WTC11 (cell line): Measurements from ENCODE around the gene GRIP2. TPM values are rescaled to one million over a fixed set of nuclear protein-coding genes. Genes with fewer than 3 reads are reported as not detected.

Experiments used
- ATAC-seq: fragments of 200-7000 bp; cut with Tn5 transposase; 2 replicates; pipeline ENCODE4 v1.10.0; 2021; ENCODE audit warnings: mild to moderate bottlenecking, moderate library complexity
- CTCF ChIA-PET: fragments of 300-600 bp; sonication (Branson Sonifier 250); formaldehyde crosslinking; loops from one replicate; lab custom pipeline; 2021; ENCODE audit warnings: antibody characterized with exemption; lab: Charles Lee
- POLR2A ChIA-PET: fragments of 350-600 bp; sonication (Branson Sonifier 250); formaldehyde crosslinking; loops from one replicate; lab custom pipeline; 2021; ENCODE audit warnings: antibody characterized with exemption; lab: Charles Lee
- DNase-seq: peaks from one replicate; pipeline ENCODE4 v3.0.0; 2021; ENCODE audit warnings: low spot score
- H3K27ac Mint-ChIP-seq: 2 replicates; pipeline ENCODE4 v1.8.0; 2021; ENCODE audit warnings: mixed read lengths
- H3K27me3 Mint-ChIP-seq: 2 replicates; pipeline ENCODE4 v1.8.0; 2021; ENCODE audit warnings: low read depth, mild to moderate bottlenecking, moderate library complexity, mixed read lengths
- H3K36me3 Mint-ChIP-seq: 2 replicates; pipeline ENCODE4 v1.8.0; 2021; ENCODE audit warnings: mixed read lengths
- H3K4me1 Mint-ChIP-seq: 2 replicates; pipeline ENCODE4 v1.8.0; 2022; ENCODE audit warnings: mixed read lengths
- H3K4me3 Mint-ChIP-seq: 2 replicates; pipeline ENCODE4 v1.8.0; 2021; ENCODE audit warnings: mild to moderate bottlenecking, moderate library complexity, mixed read lengths
- H3K9me3 Mint-ChIP-seq: 2 replicates; pipeline ENCODE4 v1.8.0; 2021; ENCODE audit warnings: mixed read lengths
- AFF4 ChIP-seq: sonication (generic); formaldehyde crosslinking; IDR thresholded peaks from 2 replicates; pipeline ENCODE4 v1.8.1; 2023; ENCODE audit warnings: mild to moderate bottlenecking, missing genetic modification reagents, borderline replicate concordance
- AR ChIP-seq: fragments of 250-450 bp; sonication (Bioruptor Pico); IDR thresholded peaks from 2 replicates; pipeline ENCODE4 v1.9.0; 2021; ENCODE audit warnings: mild to moderate bottlenecking
- ATF6 ChIP-seq: sonication (generic); formaldehyde crosslinking; IDR thresholded peaks from 2 replicates; pipeline ENCODE4 v1.8.1; 2023; ENCODE audit warnings: mild to moderate bottlenecking, missing genetic modification reagents
- CBFB ChIP-seq: sonication (generic); formaldehyde crosslinking; IDR thresholded peaks from 2 replicates; pipeline ENCODE4 v1.8.1; 2022; ENCODE audit warnings: mild to moderate bottlenecking, low read depth, missing genetic modification reagents
- EMX1 ChIP-seq: fragments of 250-450 bp; sonication (Bioruptor Pico); IDR thresholded peaks from 2 replicates; pipeline ENCODE4 v1.8.0; 2021; ENCODE audit warnings: mild to moderate bottlenecking
- GABPB1 ChIP-seq: sonication (generic); formaldehyde crosslinking; IDR thresholded peaks from 2 replicates; pipeline ENCODE4 v1.8.1; 2023; ENCODE audit warnings: mild to moderate bottlenecking, missing genetic modification reagents
- GRHL2 ChIP-seq: fragments of 250-450 bp; sonication (Bioruptor Pico); IDR thresholded peaks from 2 replicates; pipeline ENCODE4 v1.8.0; 2022; ENCODE audit warnings: mild to moderate bottlenecking, moderate library complexity; ENCODE audit not compliant: insufficient replicate concordance, severe bottlenecking
- GTF2I ChIP-seq: fragments of 250-450 bp; sonication (Bioruptor Pico); conservative IDR thresholded peaks from 2 replicates; pipeline ENCODE4 v1.4.0; 2021; ENCODE audit warnings: mild to moderate bottlenecking
- KAT7 ChIP-seq: sonication (generic); formaldehyde crosslinking; IDR thresholded peaks from 2 replicates; pipeline ENCODE4 v1.8.1; 2023; ENCODE audit warnings: missing genetic modification reagents, mild to moderate bottlenecking, borderline replicate concordance
- NFE2L1 ChIP-seq: sonication (generic); formaldehyde crosslinking; IDR thresholded peaks from 2 replicates; pipeline ENCODE4 v1.8.1; 2023; ENCODE audit warnings: missing genetic modification reagents
- NR1H2 ChIP-seq: sonication (generic); formaldehyde crosslinking; IDR thresholded peaks from 2 replicates; pipeline ENCODE4 v1.9.0; 2021; ENCODE audit warnings: mild to moderate bottlenecking, moderate library complexity, missing genetic modification reagents
- NR2C2 ChIP-seq: sonication (generic); formaldehyde crosslinking; IDR thresholded peaks from 2 replicates; pipeline ENCODE4 v1.8.0; 2022; ENCODE audit warnings: mild to moderate bottlenecking, missing genetic modification reagents
- RORB ChIP-seq: fragments of 250-450 bp; sonication (Bioruptor Pico); IDR thresholded peaks from 2 replicates; pipeline ENCODE4 v1.9.0; 2021; ENCODE audit warnings: mild to moderate bottlenecking
- SP1 ChIP-seq: sonication (generic); formaldehyde crosslinking; conservative IDR thresholded peaks from 2 replicates; pipeline ENCODE4 v1.8.1; 2022; ENCODE audit warnings: missing genetic modification reagents
- TCF7 ChIP-seq: sonication (generic); formaldehyde crosslinking; IDR thresholded peaks from 2 replicates; pipeline ENCODE4 v1.8.0; 2022; ENCODE audit warnings: mild to moderate bottlenecking, low read depth, missing genetic modification reagents, moderate library complexity
- ZBTB21 ChIP-seq: sonication (generic); formaldehyde crosslinking; IDR thresholded peaks from 2 replicates; pipeline ENCODE4 v1.8.1; 2023; ENCODE audit warnings: mild to moderate bottlenecking, missing genetic modification reagents, borderline replicate concordance
- ZNF121 ChIP-seq: sonication (generic); formaldehyde crosslinking; IDR thresholded peaks from 2 replicates; pipeline ENCODE4 v1.8.0; 2023; ENCODE audit warnings: missing genetic modification reagents
- ZNF263 ChIP-seq: sonication (generic); formaldehyde crosslinking; IDR thresholded peaks from 2 replicates; pipeline ENCODE4 v1.8.1; 2022; ENCODE audit warnings: low read depth, mild to moderate bottlenecking, moderate library complexity, missing genetic modification reagents
- ZNF396 ChIP-seq: fragments of 250-450 bp; sonication (Bioruptor Pico); IDR thresholded peaks from 2 replicates; pipeline ENCODE4 v1.8.0; 2021; ENCODE audit warnings: mild to moderate bottlenecking, moderate library complexity, borderline replicate concordance
- ZNF416 ChIP-seq: fragments of 250-450 bp; sonication (Bioruptor Pico); IDR thresholded peaks from 2 replicates; pipeline ENCODE4 v1.9.0; 2021; ENCODE audit warnings: mild to moderate bottlenecking, inconsistent platforms
- ZNF423 ChIP-seq: fragments of 250-450 bp; sonication (Bioruptor Pico); IDR thresholded peaks from 2 replicates; pipeline ENCODE4 v2.1.2; 2022; ENCODE audit warnings: mild to moderate bottlenecking, moderate library complexity
- ZNF671 ChIP-seq: fragments of 250-450 bp; sonication (Bioruptor Pico); IDR thresholded peaks from 2 replicates; pipeline ENCODE4 v1.8.0; 2021; ENCODE audit warnings: mild to moderate bottlenecking
- total RNA-seq: library from RNA; stranded (reverse); gene quantifications from 3 replicates; pipeline ENCODE4 v1.2.3, GENCODE V29; 2021
- TF ChIP-seq, protein P1 (sequence below): sonication (generic); formaldehyde crosslinking; IDR thresholded peaks from 2 replicates; pipeline ENCODE4 v1.8.0; 2023; ENCODE audit warnings: mild to moderate bottlenecking, missing genetic modification reagents
- TF ChIP-seq, protein P2 (sequence below): fragments of 200-600 bp; IDR thresholded peaks from 2 replicates; pipeline ENCODE4 v1.8.0; 2022; ENCODE audit warnings: antibody characterized with exemption

GRIP2 gene
- total RNA-seq, 1 experiment from 2014 or later: 12.0 TPM

GRCh38 chr3:14490255-14490654, 49.9 kb downstream of the GRIP2 start:
- TF ChIP-seq GTF2I (CRISPR knock-in tag): no peak
- TF ChIP-seq GRHL2 (CRISPR knock-in tag): no peak
- no peak for TF ChIP-seq CBFB (CRISPR knock-in tag)
- no peak for TF ChIP-seq TCF7 (CRISPR knock-in tag)
- no peak for TF ChIP-seq ZNF416
- TF ChIP-seq ZNF423 (CRISPR knock-in tag): no peak
- TF ChIP-seq, protein P1, sequence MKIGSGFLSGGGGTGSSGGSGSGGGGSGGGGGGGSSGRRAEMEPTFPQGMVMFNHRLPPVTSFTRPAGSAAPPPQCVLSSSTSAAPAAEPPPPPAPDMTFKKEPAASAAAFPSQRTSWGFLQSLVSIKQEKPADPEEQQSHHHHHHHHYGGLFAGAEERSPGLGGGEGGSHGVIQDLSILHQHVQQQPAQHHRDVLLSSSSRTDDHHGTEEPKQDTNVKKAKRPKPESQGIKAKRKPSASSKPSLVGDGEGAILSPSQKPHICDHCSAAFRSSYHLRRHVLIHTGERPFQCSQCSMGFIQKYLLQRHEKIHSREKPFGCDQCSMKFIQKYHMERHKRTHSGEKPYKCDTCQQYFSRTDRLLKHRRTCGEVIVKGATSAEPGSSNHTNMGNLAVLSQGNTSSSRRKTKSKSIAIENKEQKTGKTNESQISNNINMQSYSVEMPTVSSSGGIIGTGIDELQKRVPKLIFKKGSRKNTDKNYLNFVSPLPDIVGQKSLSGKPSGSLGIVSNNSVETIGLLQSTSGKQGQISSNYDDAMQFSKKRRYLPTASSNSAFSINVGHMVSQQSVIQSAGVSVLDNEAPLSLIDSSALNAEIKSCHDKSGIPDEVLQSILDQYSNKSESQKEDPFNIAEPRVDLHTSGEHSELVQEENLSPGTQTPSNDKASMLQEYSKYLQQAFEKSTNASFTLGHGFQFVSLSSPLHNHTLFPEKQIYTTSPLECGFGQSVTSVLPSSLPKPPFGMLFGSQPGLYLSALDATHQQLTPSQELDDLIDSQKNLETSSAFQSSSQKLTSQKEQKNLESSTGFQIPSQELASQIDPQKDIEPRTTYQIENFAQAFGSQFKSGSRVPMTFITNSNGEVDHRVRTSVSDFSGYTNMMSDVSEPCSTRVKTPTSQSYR (CRISPR knock-in tag): no peak
- TF ChIP-seq KAT7 (CRISPR knock-in tag): no peak
- TF ChIP-seq NFE2L1 (CRISPR knock-in tag): no peak
- no peak for TF ChIP-seq RORB (CRISPR knock-in tag)
- no peak for TF ChIP-seq ZNF396 (CRISPR knock-in tag)
- no peak for TF ChIP-seq GABPB1 (CRISPR knock-in tag)
- TF ChIP-seq AR (CRISPR knock-in tag): no peak
- no peak for TF ChIP-seq ZNF121 (CRISPR knock-in tag)
- no peak for DNase-seq
- Mint-ChIP-seq H3K9me3 (no peaks in the 10 kb centered on the region), H3K4me3 (no peak overlapping the region), H3K27ac (peak overlapping the region; percentile 58; the same call in 1 of the 2 replicates), H3K27me3 (no peaks in the 10 kb centered on the region), H3K36me3 (peaks cover 18% of the 10 kb centered on the region), H3K4me1 (no peaks in the 10 kb centered on the region)
- ChIA-PET CTCF (interaction anchor here (1.1 to 1.6 kb wide), 3 partner anchors 19 to 287 kb away, joined by 3 to 7 read pairs (median 5); no protein-coding TSS in a partner anchor), POLR2A (no interaction called here)
- ATAC-seq: no peak

GRCh38 chr3:14489641-14490040, 50.5 kb downstream of the GRIP2 start:
- CTCF ChIA-PET: interaction anchor here (1.1 to 1.6 kb wide), 3 partner anchors 20 to 286 kb away, joined by 3 to 7 read pairs (median 5); no protein-coding TSS in a partner anchor
- H3K36me3 Mint-ChIP-seq: peaks cover 22% of the 10 kb centered on the region
- no peaks in the 10 kb centered on the region for H3K4me1 Mint-ChIP-seq
- H3K27ac Mint-ChIP-seq: no peak overlapping the region
- no peaks in the 10 kb centered on the region for H3K9me3 Mint-ChIP-seq
- DNase-seq: no peak
- H3K4me3 Mint-ChIP-seq: no peak overlapping the region
- no peak for ATAC-seq
- H3K27me3 Mint-ChIP-seq: no peaks in the 10 kb centered on the region
- POLR2A ChIA-PET: no interaction called here
- TF ChIP-seq, protein P2, sequence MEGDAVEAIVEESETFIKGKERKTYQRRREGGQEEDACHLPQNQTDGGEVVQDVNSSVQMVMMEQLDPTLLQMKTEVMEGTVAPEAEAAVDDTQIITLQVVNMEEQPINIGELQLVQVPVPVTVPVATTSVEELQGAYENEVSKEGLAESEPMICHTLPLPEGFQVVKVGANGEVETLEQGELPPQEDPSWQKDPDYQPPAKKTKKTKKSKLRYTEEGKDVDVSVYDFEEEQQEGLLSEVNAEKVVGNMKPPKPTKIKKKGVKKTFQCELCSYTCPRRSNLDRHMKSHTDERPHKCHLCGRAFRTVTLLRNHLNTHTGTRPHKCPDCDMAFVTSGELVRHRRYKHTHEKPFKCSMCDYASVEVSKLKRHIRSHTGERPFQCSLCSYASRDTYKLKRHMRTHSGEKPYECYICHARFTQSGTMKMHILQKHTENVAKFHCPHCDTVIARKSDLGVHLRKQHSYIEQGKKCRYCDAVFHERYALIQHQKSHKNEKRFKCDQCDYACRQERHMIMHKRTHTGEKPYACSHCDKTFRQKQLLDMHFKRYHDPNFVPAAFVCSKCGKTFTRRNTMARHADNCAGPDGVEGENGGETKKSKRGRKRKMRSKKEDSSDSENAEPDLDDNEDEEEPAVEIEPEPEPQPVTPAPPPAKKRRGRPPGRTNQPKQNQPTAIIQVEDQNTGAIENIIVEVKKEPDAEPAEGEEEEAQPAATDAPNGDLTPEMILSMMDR: no peak
- TF ChIP-seq NR1H2 (CRISPR knock-in tag) (no peak), ZNF671 (no peak), EMX1 (CRISPR knock-in tag) (no peak), NR2C2 (CRISPR knock-in tag) (no peak), SP1 (CRISPR knock-in tag) (no peak), ZNF263 (no peak), ATF6 (CRISPR knock-in tag) (no peak), ZBTB21 (CRISPR knock-in tag) (no peak), TCF7 (CRISPR knock-in tag) (no peak), AFF4 (no peak)
